NT2/D1 (cell line): Measurements from ENCODE around the gene GRIK2.
"Not testable (repeated sequence)": the region's sequence is repeated elsewhere in the genome, so short reads cannot be mapped to it uniquely, and the experiment has no call there.

Experiments
- DNase-seq: peaks from one replicate; pipeline ENCODE4 v3.0.0-alpha.2; 2011; ENCODE audit warnings: low read depth, low spot score
- H3K27me3 ChIP-seq: 2 replicates; pipeline ENCODE4 v1.6.0; 2011; ENCODE audit warnings: mild to moderate bottlenecking; ENCODE audit not compliant: insufficient read length, insufficient read depth
- H3K36me3 ChIP-seq: 2 replicates; pipeline ENCODE4 v1.6.1; 2011; ENCODE audit warnings: mild to moderate bottlenecking, low read length, mixed read lengths; ENCODE audit not compliant: insufficient read depth, insufficient read length
- H3K4me1 ChIP-seq: 2 replicates; pipeline ENCODE4 v1.5.1; 2011; ENCODE audit not compliant: insufficient read depth, insufficient read length
- H3K4me3 ChIP-seq: 2 replicates; pipeline ENCODE4 v1.5.1; 2011; ENCODE audit warnings: low read depth; ENCODE audit not compliant: insufficient read length
- H3K9ac ChIP-seq: 2 replicates; pipeline ENCODE4 v1.6.0; 2011; ENCODE audit warnings: low read depth; ENCODE audit not compliant: insufficient read length
- H3K9me3 ChIP-seq: 2 replicates; pipeline ENCODE4 v1.5.1; 2011; ENCODE audit warnings: mild to moderate bottlenecking, low read length; ENCODE audit not compliant: insufficient read depth
- SUZ12 ChIP-seq: IDR thresholded peaks from 2 replicates; pipeline ENCODE4 v1.6.1; 2011; ENCODE audit not compliant: insufficient read length, insufficient read depth; ENCODE audit errors: extremely low read depth
- YY1 ChIP-seq: IDR thresholded peaks from 2 replicates; pipeline ENCODE4 v1.6.1; 2011; ENCODE audit not compliant: insufficient read length, insufficient read depth
- ZNF274 ChIP-seq: IDR thresholded peaks from 2 replicates; pipeline ENCODE4 v1.6.1; 2011; ENCODE audit warnings: mild to moderate bottlenecking, low read depth, low read length

The GRIK2 gene

DNA sequence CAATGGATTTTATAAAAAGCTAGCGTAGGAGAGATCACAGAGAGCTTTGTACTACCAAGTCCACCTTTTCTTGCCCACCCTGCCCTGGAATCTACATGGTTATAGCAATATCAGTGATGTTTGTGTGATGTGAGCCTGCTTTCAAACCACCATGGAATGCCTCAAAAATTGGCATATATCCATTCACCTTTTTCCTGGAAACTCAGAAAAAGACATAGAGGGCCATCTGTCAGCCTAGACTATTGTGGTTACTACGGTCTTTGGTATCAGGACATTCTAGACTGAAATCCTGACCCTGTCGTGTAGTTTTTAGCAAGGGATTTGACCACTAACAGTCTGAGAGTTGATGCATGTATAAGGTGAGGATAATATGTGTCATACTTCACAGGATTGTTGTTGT is 239.6 kb downstream of the GRIK2 start:
- Histone ChIP-seq H3K27me3 (no peaks in the 10 kb centered on the region), H3K4me1 (no peaks in the 10 kb centered on the region), H3K9ac (no peak overlapping the region), H3K4me3 (no peak overlapping the region), H3K36me3 (no peaks in the 10 kb centered on the region), H3K9me3 (no peaks in the 10 kb centered on the region)
- no peak for DNase-seq
- no peak for TF ChIP-seq SUZ12
- no peak for TF ChIP-seq ZNF274
- TF ChIP-seq YY1, result no peak

GRCh38 chr6:101638865-101639264 is 245.4 kb downstream of the GRIK2 start:
- DNase-seq, H3K4me1 ChIP-seq, H3K27me3 ChIP-seq, H3K36me3 ChIP-seq, H3K9me3 ChIP-seq, H3K9ac ChIP-seq, H3K4me3 ChIP-seq: not testable (repeated sequence)

DNA sequence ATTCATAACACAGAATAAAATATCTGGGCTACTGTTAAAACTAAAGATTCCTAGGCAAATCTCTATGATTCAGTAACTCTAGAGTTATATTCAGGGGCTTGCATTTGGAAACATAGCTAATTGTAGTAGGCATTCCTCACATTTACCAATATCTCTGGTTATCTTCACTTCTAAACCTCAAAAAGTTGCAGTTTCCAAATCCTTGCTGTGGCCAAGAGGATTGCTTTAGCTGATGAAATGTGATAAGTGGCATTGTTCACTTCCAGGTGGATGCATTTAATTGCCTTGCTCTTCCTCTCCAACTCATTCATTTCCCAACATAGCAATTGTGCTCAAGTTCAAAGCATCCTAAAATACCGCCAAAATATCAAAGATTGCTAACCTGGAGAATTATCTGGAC is 246.6 kb downstream of the GRIK2 start:
- DNase-seq, result no peak
- Histone ChIP-seq H3K4me1 (no peaks in the 10 kb centered on the region), H3K9ac (no peak overlapping the region), H3K36me3 (no peaks in the 10 kb centered on the region), H3K4me3 (no peak overlapping the region), H3K27me3 (no peaks in the 10 kb centered on the region), H3K9me3 (no peaks in the 10 kb centered on the region)
- TF ChIP-seq SUZ12, result no peak

- no peak overlapping the region for H3K4me3 ChIP-seq
- no peaks in the 10 kb centered on the region for H3K9me3 ChIP-seq
- H3K27me3 ChIP-seq, result no peaks in the 10 kb centered on the region
- DNase-seq, result no peak
- no peak overlapping the region for H3K9ac ChIP-seq
- TF ChIP-seq YY1 (no peak), ZNF274 (no peak), SUZ12 (no peak)
- no peaks in the 10 kb centered on the region for H3K4me1 ChIP-seq
- H3K36me3 ChIP-seq, result no peaks in the 10 kb centered on the region
Measured at GRCh38 chr6:101645770-101646169, 252.3 kb downstream of the GRIK2 start.

DNA sequence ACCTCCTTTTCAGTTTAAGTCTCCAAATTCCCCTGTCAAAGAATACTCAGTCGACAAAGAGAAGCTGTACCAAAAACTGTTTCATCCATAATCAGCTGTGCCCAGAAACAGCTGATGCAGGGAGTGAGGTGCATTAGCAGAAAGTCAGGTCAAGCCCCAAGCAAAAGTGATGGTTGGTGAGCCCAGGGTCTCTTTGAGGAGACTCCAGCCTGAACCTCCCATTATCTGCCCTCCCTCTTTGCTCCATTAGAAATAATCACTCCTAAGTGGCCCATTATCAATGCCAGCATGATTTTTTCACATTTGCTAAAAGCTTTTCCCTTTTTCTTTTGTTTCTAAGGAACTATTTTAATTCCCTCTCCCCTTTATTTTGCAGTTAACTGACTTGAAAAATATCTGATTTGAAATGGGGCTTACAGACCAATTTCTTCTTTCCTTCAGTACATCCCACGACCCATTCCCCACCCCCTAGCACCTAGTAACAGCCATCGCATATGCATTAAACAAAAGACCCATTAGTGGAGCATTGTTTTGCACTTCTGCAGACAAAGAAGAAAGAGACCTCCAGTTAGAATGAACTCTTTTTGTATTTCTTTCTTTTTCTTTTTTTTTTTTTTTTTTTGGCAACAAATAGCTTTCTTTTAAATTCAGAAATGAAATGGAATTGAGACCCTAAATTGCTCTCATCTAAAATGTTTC is 257.0 kb downstream of the GRIK2 start:
- H3K36me3 ChIP-seq, result no peaks in the 10 kb centered on the region
- TF ChIP-seq SUZ12 (no peak), ZNF274 (no peak), YY1 (no peak)
- no peak overlapping the region for H3K9ac ChIP-seq
- no peaks in the 10 kb centered on the region for H3K9me3 ChIP-seq
- H3K4me1 ChIP-seq, result no peaks in the 10 kb centered on the region
- no peaks in the 10 kb centered on the region for H3K27me3 ChIP-seq
- DNase-seq, result peak; percentile 32
- no peak overlapping the region for H3K4me3 ChIP-seq

DNA sequence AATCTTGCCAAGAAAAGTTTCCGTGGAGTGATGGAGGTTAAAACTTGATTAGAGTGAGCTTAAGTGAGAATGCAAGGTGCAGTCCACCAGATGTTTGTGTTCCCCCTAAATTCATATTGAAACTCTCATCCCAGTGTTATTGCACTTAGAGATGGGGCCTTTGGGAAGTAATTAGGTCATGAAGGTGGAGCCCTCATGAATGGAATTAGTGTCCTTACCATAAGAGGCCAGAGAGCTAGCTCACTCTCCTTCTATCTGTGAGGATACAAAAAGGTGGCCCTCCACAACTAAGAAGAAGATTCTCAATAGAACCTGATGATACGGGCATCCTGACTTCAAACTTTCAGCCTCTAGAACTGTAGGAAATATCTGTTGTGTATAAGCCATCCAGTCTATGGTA is 258.6 kb downstream of the GRIK2 start:
- TF ChIP-seq SUZ12 (no peak), YY1 (no peak), ZNF274 (no peak)
- Histone ChIP-seq H3K36me3 (no peaks in the 10 kb centered on the region), H3K27me3 (no peaks in the 10 kb centered on the region), H3K4me3 (no peak overlapping the region), H3K9me3 (no peaks in the 10 kb centered on the region), H3K4me1 (no peaks in the 10 kb centered on the region), H3K9ac (no peak overlapping the region)
- no peak for DNase-seq

- DNase-seq, result no peak
- no peaks in the 10 kb centered on the region for H3K27me3 ChIP-seq
- no peak for TF ChIP-seq SUZ12
- TF ChIP-seq ZNF274, result no peak
- no peaks in the 10 kb centered on the region for H3K36me3 ChIP-seq
- H3K9me3 ChIP-seq, result no peaks in the 10 kb centered on the region
- H3K4me3 ChIP-seq, result no peak overlapping the region
- H3K4me1 ChIP-seq, result no peaks in the 10 kb centered on the region
- no peak overlapping the region for H3K9ac ChIP-seq
Measured at GRCh38 chr6:101655109-101655508, 261.6 kb downstream of the GRIK2 start.
